K562 (cell line): ENCODE measurements around the gene WWOX.

ENCODE experiments used
- E2F8 ChIP-seq: fragments of 450-650 bp; IDR thresholded peaks from 2 replicates; pipeline ENCODE4 v1.7.1; 2018; ENCODE audit warnings: mild to moderate bottlenecking, low read depth; ENCODE audit not compliant: partially characterized antibody
- JUN ChIP-seq, 2 experiments: sonication (generic) in 1 of 2; formaldehyde crosslinking in 1 of 2; IDR thresholded peaks; 2 replicates each; pipeline versions ENCODE4 v1.6.1 to v1.8.0; 2012 to 2022; ENCODE audit warnings: borderline replicate concordance in 2 of 2, mild to moderate bottlenecking in 2 of 2, improper control_type of control experiment in 1 of 2, low read depth in 1 of 2, low read length in 1 of 2, missing genetic modification reagents in 1 of 2
- MAFF ChIP-seq: IDR thresholded peaks from 2 replicates; pipeline ENCODE4 v1.6.1; 2012; ENCODE audit warnings: low read length, improper control_type of control experiment
- SPI1 ChIP-seq: IDR thresholded peaks from 2 replicates; pipeline ENCODE4 v1.6.1; 2011; ENCODE audit warnings: low read depth, low read length, control low read depth, borderline replicate concordance
- STAT5B ChIP-seq: fragments of 250-450 bp; sonication (Bioruptor Pico); IDR thresholded peaks from 2 replicates; pipeline ENCODE4 v1.8.0; 2021; ENCODE audit warnings: mild to moderate bottlenecking, inconsistent platforms
- ZBTB7A ChIP-seq: IDR thresholded peaks from 2 replicates; pipeline ENCODE4 v1.6.1; 2011; ENCODE audit warnings: low read depth, mild to moderate bottlenecking, low read length, moderate library complexity, borderline replicate concordance; ENCODE audit not compliant: control insufficient read depth

GRCh38 chr16:78060809-78061208 lies 38.6 kb upstream of the WWOX start:
- TF ChIP-seq SPI1, result no peak
- no peak for TF ChIP-seq JUN (IDR thresholded peaks at IDR 0.05; ENCODE audit: borderline replicate concordance, low read depth, low read length)
- TF ChIP-seq JUN (CRISPR knock-in tag; IDR thresholded peaks at IDR 0.05; ENCODE audit: borderline replicate concordance), result no peak
- no peak for TF ChIP-seq MAFF
- TF ChIP-seq ZBTB7A, result no peak
- TF ChIP-seq E2F8, result no peak
- TF ChIP-seq STAT5B (CRISPR knock-in tag), result no peak
